Anterior cingulate cortex (tissue), 58 donors: Measurements from ENCODE around the gene SNAP47.
"Not testable (repeated sequence)": the region's sequence is repeated elsewhere in the genome, so short reads cannot be mapped to it uniquely, and the experiment has no call there.

Experiments used
- DNase-seq, 58 donors: peaks; one replicate each; lab custom pipeline; 2025; lab: John Stamatoyannopoulos, UW

The SNAP47 gene, protein sequence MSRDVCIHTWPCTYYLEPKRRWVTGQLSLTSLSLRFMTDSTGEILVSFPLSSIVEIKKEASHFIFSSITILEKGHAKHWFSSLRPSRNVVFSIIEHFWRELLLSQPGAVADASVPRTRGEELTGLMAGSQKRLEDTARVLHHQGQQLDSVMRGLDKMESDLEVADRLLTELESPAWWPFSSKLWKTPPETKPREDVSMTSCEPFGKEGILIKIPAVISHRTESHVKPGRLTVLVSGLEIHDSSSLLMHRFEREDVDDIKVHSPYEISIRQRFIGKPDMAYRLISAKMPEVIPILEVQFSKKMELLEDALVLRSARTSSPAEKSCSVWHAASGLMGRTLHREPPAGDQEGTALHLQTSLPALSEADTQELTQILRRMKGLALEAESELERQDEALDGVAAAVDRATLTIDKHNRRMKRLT

DNA sequence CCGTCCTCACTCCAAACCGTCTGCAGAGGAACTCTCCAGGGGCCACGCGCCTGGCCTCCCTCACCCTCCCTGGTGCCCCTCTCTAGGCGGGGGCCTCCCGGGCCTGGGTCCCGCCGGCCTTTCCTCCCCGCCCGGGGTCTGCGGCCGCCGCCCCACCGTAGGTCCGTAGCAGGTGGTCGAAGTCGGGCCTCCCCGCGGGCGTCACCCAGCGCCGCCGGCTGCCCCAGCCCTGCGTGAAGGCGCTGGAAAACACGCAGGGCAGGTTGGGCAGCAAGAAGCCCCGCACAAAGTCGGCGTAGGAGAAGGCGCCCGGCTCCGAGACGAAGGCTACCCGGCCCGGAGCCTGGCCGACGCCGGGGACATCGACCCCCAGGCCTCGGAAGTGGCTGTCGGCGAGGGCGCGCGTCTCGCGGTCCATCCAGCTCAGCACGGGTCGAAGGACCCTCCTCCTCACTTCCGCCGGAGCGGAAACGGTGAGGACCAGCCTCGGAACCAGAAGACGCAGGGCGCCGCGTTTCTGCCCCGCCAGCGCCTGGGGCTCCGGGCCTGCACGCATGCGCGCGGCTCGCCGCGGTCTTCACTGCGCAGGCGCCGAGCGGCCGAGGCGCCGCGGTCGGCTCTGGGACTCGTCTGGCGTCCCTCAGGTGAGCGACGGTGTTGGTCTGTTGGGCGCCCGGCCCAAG lies at the start of gene SNAP47, which contains the start of gene JMJD4:
SNAP47 (plus strand) TSS at position 580 of the 683 bp plus-strand sequence. CDS start 12,302 bp downstream, outside the sequence.
JMJD4 (minus strand) TSS at position 447 of the 683 bp plus-strand sequence; CDS start at position 418, 29 bp downstream.
- peak in 57 of 58 donors; percentile 37 to 93 (median 85) for DNase-seq

DNA sequence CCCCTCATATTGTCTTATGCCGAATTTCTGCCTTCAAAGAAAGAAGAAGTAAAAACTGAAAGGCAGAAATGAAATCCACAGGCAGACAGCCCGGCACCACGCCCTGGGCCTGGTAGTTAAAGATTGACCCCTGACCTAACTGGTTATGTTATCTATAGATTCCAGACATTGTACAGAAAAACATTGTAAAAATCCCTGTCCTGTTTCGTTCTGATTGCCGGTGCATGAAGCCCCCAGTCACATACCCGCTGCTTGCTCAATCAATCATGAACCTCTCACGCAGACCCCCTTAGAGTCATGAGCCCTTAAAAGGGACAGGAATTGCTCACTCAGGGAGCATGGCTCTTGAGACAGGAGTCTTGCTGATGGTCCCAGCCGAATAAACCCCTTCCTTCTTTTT lies 49.4 kb upstream of the SNAP47 start:
- DNase-seq: no peak

DNA sequence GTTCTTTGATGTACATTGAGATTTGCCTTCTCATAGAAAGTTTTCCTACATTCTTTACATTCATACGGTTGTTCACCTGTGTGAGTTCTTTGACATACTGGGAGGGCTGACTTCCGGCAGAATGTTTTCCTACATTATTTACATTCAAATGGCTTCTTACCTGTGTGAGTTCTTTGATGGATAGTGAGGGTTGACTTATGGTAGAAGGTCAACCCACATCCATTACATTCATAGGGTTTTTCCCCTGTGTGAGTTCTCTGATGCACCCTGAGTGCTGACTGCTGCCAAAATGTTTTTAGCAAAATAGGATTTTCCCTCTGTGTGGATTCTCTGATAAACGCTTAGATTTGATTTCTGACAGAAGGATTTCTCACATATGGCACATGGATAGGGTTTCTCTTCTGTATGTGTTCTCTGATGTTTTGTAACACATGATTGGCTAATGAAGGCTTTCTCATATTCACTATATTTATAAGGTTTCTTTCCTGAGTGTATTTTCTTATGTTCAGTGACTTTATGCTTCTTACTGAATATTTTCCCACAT lies 37.8 kb upstream of the SNAP47 start:
- DNase-seq: no peak

DNA sequence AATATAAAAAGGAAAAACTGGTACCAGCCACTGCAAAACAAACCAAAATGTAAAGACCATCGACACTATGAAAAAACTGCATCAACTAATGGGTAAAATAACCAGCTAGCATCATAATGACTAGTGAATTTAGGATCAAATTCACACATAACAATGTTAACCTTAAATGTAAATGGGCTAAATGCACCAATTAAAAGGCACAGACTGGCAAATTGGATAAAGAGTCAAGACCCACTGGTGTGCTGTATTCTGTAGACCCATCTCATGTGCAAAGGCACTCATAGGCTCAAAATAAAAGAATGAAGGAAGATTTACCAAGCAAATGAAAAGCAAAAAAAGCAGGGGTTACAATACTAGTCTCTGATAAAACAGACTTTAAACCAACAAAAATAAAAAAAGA lies 33.6 kb upstream of the SNAP47 start:
- not testable (repeated sequence) for DNase-seq

DNA sequence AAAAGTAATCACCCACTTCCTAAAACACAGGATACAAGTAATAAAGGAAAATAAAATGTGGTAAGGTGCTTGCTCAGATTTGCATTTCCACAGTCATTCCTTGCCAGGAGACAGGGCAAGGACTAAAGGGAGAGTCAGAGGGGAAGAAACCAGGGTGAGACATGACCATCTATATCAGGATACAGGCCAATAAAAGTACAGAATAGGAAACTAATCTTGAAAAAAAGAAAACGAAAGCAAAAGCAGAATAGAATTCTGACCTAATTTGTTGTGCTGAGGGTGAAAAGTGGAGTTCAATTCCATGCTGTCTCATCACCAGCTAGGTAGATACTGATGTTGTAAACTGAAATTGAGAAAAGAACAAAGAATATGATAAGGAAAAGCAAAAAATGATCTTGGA lies 27.4 kb upstream of the SNAP47 start:
- no peak for DNase-seq

DNA sequence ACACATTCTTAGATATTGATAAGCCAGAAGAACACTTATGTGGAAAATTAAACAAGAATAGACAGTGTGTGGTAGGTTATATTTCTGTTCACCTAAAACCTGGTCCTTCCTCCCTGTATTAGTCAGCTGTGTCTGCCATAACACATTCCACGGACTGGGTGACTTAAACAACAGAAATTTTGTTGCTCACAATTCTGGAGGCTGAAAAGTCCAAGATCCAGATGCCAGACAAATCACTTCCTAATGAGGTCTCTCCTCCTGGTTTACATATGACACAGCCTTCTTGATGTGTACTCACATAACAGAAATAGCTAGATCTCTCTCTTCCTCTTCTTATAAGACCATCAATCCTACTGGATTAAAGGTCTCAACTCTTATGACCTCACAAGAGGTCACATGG lies 25.8 kb upstream of the SNAP47 start:
- DNase-seq: no peak

DNA sequence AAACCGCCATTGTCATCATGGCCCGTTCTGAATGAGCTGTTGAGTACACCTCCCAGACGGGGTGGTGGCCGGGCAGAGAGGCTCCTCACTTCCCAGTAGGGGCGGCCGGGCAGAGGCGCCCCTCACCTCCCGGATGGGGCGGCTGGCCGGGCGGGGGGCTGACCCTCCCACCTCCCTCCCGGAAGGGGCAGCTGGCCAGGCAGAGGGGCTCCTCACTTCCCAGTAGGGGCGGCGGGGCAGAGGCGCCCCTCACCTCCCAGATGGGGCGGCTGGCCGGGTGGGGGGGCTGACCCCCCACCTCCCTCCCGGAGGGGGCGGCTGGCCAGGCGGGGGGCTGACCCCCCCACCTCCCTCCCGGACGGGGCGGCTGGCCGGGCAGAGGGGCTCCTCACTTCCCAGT lies 24.8 kb upstream of the SNAP47 start:
- DNase-seq: not testable (repeated sequence)

DNA sequence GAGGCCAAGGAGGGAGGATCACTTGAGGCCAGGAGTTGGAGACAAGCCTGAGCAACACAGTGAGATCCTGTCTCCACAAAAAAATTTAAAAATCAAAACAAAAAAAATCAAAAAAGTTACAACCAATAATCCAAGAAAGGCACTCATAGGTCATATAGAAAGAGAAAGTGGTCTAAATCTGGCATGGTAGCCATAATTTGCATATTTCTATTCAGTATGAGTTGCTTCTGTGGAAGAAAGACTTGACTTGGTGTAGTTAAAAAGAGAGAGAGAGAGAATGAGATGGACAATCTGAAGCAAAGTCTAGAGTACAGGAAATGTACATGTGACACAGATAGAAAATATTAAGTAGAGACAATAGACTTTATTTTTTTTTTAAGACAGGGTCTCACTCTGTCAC lies 22.6 kb upstream of the SNAP47 start:
- DNase-seq: no peak

DNA sequence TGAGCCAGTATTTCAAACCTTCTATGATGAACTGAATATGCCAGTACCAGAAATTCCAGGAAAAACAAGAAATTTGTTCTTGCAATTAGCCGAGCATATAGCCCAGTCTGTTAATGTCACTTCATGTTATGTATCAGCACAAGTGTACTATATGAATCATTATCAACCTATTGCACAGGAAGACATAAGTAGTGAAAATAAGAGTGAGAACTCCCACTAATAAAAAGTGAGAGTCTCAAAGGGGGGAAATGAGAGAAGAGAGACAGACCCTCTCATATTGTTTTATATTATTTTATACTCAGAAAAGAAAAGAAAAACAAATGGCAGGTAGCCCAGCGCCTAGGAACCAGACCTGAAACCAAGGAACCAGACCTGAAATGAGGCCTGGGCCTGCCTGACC lies 16.3 kb upstream of the SNAP47 start:
- DNase-seq: no peak

DNA sequence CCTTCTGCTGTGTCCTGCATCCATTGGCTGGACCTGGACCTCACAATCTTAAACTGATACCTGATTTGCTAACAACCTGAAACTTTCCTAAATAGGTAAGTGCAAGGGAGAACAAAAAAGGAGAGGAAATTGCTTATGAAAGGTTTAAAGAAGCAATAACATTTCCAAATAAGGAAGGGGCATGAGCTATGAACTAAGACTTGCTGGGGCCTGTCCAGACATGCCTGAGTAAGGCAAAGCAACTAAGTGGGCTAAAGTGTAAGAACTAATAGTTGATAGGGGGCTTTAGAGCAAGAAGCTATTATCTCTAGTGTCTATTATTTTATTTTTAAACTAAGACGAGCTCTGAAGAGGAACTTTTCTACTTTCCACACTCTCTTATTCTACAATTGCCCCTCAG lies 11.8 kb upstream of the SNAP47 start:
- DNase-seq: no peak

DNA sequence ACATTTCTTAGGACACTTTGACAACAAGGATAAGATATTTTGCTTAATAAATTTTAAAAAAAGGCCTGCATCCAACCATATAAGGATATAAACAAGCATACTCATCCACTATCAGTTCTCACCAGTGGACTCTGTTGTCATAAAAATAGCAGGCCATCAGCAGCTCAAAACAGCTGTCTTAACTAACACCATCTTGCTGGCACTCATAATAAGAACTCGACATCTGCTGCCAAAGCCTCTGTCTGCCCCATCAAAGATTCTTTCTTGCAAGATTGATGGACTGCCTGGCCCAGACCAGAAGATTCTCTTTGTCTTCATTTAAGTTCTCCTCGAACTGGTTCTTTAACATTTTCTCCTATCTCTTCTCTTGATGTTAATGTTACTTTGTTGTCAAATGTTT lies 10.2 kb upstream of the SNAP47 start:
- no peak for DNase-seq

DNA sequence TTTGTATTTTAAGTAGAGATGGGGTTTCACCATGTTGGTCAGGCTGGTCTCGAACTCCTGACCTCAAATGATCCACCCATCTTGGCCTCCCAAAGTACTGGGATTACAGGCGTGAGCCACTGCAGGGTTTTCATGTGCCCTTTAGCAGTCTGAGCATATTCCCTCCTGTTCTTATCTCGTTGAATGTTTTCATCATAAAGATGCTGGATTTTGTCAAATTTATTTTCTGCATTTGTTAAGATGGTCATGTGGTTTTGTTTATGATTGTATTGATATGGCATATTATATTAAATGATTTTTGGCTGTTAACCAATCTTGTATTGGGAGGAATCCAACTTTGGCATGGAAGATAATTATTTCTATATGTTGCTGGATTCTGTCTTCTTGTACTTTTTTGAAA lies 8.9 kb upstream of the SNAP47 start:
- no peak for DNase-seq

DNA sequence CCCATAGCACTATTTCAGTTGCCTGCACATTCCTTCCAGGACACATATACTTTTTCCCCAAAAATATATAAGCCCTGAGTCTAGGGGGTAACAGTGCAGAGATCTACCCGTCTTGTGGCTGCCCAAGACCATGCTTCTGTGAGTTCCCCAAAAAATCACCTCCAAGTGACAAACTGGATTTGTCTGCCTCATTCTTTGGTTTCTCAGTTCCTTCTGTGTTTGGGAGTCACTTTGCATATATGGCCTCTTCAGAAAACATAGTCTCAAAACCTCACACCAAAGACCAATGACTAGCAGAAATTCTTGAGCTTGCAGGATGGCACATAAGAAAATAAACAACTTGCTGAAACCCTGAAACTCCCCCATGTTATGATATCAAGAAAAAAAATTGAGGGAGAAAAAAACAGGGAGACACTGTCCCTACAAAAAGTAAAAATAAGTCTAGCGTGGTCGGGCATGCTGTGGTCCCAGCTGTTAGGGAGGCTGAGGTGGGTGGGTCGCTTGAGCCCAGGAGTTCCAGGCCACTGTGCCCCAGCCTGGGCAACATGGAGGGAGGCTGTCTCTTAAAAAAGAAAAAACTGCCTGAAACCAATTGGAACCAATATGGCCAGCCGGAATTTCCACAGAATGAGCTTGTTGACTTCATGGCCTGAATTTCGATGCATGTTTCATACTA lies 8.2 kb upstream of the SNAP47 start:
- no peak for DNase-seq

DNA sequence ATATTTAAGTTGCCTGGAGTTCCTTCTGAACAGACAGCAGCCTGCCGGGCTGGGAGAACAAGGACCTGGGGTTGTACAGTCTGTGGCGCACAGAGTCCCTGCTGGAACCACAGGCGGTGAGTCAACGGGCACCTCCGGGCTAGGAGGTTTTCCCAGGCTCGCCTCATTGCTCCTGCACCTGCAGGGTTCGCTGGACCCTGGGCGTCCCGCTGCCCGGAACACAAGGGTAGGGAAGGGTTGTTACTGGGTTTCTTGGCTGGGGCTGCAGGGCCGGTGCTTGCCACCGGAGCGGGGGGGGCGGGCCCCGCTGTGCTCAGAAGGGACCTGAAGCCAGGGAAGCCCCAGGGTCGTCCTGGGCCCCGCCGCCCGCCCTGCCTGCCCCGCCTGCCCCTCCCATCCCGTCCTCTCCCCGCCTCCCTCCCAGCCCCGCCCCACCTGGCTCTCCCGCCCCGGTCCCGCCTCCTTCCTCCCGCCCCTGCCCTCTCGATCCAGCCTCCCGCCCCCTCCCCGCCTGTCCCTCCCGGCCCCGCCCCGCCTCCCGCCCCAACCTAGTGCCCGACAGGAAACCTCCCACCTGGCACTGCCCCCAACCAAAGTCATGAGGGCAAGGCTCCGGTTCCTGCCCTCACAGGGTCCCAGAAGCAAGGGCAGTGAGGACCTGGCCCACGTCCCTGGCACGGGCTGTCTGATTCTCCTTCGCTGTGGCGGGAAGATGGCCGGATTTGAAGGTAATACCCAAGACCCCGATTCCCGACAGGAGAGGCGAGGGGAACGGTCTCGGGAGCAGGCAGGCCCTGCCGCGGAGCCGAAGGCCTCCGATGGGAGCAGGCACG lies 7.0 kb upstream of the SNAP47 start:
- DNase-seq: peak in 33 of 58 donors; percentile 20 to 70 (median 42)

DNA sequence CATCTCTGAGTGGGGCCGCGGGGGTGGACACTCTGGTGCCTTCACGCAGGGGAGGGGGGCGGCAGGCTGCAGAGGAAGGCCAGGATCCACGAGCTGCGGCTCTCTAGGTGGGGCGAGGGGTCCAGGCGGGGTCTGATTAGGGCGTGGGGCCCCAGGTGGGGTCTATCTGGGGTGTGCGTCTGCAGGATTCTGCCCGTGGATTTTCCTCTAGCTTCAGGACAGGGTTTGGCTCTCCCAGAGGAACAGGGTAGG lies 6.4 kb upstream of the SNAP47 start:
- no peak for DNase-seq

DNA sequence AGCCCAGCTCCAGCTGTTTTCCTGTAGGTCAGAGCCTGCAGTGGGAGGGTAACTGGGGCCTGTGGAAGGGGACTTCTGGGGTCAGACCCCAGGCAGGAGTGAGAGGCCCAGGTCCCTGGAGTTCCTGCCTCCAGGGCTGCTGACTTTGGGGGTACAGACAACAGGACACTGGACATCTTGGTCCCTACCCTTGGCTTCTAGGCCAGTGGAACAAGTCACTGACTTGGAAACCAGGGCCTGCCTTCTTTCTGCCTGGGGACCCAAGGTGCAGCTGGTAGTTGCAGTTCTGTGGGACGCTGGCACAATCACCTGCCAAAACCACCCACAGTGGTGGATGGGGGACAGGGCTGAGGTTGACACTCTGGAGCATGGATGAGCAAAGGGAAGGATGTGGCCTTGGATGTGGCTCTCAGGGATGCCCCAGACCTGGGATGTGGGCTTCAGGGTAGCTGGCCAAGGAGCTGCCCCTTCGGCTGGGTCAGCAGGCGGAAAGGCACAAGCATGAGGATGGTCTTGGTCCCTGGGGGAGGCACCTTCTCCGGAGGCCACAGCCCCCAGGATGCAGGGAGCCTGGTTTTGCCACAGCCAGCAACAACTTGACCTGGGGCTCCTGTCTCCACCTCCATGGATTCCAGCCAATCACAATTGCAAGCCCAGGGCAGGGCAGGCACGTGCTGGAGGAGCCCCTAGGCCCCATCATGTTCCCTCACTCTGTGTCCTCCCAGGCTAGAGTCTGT lies 5.9 kb upstream of the SNAP47 start:
- no peak for DNase-seq

DNA sequence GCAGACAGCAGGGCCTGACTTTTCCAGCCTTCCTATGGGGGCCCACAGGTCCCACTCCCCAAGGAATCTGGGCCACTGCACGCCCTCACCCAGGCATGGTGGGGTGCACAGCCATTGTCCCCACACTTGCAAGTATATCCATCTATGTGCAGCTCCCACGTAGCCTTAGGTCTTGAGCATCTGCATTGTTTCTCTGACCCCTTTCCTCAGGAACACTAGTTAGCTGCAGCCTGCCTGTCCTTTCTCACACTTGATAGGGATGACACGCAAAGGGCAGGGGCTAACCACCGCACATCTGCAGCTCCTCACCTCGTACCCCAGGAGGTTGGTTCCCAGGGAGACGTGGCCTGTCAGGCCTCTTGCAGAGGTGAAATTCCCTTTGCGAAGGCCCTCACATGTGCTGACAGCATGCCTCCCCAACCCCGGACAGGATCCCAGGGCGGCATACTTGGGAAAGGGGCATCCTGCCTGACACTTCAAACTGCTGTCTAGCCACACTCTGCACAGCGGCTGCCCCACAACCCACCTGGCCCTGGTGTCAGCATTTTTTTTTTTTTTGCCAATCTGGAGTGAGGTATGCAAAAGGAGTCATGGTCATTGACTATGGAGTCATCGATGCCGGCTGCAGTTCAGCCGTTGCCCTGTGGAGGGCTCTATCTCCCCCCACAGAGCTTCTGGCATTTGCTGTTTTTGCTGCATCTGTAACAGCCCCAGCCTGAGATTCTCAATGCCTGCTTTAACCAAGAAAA lies 5.2 kb upstream of the SNAP47 start:
- DNase-seq: peak in 36 of 58 donors; percentile 11 to 75 (median 33)

DNA sequence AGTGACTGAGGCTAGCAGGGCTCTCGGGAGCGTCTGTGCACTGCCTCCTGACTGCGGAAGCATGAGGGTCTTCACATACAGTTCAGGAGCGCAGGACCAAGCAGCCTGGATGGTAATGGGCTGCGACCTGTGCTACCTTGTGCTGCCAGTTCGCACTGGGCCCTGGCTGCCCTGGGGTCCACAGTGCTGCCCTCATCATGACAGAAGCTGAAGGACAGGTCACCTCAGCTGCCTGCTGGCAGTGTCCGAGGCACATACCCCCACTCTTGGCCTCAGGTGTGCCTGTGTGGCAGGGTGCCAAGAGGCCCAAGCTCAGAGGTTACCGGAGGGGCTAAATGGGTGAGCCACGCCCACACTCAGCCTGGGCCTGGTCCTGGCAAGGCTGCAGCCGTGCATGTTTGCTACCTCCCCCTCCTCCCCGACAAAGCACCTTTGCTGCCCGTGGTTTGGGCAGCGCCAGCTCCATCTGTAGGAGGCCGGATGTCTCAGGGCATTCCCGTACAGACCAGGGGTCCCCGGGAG lies 4.5 kb upstream of the SNAP47 start:
- DNase-seq: peak in 2 of 58 donors; percentile 14 to 29

DNA sequence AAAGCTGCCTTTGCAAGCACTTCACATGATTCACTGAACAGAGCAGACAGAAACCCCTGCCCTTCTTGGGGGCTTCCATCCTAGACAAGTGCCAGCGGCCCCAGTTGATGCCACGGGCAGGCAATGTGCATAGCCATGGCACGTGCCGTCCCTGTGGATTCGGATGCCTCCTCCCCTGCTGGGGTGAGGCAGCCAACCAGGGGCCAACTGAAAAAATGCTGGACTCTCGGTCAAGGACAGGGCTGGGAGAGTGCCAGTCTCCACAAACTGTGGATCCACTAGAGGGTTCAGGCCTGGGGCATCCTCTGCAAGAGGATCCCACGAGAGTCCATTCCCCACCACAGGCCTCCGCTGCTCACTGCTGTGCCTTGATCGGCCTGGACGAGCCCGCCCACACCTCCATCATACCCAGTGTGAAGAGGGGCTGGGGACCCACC lies 4.0 kb upstream of the SNAP47 start:
- DNase-seq: no peak
